Measurements from ENCODE around the gene SCAPER.

The SCAPER gene

DNA sequence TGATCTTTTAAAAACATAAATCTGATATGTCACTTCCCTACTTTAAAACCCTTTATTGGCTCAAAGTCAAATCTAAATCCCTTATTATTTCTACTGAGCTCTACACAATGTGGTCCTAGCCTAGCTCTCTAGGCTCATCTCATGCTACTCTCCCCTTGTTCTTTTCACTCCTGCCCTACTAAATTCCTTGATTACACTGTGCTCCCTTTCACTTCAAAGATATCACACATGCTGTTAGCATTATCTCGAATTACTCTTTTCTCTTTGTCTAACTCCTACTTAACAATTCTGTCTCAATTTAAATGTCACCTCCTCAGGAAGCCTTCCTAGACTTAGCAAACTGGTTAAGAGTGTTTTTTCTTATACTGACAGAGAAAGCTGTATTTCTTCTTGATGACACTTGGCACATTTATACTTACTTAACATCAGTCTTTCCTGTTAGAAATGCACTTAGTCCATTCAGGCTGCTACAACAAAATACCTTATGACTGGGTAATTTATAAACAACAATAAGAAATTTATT lies 102.0 kb downstream of the SCAPER start:
- TF ChIP-seq, protein P1, sequence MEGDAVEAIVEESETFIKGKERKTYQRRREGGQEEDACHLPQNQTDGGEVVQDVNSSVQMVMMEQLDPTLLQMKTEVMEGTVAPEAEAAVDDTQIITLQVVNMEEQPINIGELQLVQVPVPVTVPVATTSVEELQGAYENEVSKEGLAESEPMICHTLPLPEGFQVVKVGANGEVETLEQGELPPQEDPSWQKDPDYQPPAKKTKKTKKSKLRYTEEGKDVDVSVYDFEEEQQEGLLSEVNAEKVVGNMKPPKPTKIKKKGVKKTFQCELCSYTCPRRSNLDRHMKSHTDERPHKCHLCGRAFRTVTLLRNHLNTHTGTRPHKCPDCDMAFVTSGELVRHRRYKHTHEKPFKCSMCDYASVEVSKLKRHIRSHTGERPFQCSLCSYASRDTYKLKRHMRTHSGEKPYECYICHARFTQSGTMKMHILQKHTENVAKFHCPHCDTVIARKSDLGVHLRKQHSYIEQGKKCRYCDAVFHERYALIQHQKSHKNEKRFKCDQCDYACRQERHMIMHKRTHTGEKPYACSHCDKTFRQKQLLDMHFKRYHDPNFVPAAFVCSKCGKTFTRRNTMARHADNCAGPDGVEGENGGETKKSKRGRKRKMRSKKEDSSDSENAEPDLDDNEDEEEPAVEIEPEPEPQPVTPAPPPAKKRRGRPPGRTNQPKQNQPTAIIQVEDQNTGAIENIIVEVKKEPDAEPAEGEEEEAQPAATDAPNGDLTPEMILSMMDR (IDR thresholded peaks at IDR 0.05; ENCODE audit: control extremely low read depth, extremely low read depth, low read depth, missing control alignments), result no peak
- POLR2A ChIA-PET, result no interaction called here
- CTCF ChIA-PET, result interaction anchor here (0.9 to 1.2 kb wide), 3 partner anchors 11 to 63 kb away, joined by 3 read pairs; no protein-coding TSS in a partner anchor
- DNase-seq (ENCODE audit: extremely low spot score), result no peak

DNA sequence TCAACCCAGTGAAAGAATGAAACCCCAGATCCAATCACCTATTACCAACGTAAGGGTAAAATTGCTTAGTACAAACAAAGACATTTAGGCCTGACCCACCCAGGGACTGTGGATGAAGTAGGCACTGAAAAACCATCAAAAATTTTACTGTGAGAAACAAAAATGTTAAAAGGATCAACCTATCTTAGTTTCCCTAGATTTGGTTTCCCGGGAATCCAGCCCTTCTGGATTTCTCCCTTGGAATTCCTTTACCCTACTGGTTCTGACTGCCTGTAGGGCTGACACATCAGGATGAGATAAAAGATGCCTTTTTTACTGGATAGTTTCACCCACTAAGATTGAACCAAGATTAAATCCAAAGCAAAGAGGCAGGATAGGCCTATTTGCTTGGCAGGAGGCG lies 102.7 kb downstream of the SCAPER start:
- TF ChIP-seq, protein P1 (IDR thresholded peaks at IDR 0.05; ENCODE audit: control extremely low read depth, extremely low read depth, low read depth, missing control alignments), result no peak
- CTCF ChIA-PET, result interaction anchor here (1.0 kb wide), 1 partner anchor 10 kb away, joined by 3 read pairs; no protein-coding TSS in a partner anchor
- DNase-seq (ENCODE audit: extremely low spot score), result no peak
- POLR2A ChIA-PET, result no interaction called here

DNA sequence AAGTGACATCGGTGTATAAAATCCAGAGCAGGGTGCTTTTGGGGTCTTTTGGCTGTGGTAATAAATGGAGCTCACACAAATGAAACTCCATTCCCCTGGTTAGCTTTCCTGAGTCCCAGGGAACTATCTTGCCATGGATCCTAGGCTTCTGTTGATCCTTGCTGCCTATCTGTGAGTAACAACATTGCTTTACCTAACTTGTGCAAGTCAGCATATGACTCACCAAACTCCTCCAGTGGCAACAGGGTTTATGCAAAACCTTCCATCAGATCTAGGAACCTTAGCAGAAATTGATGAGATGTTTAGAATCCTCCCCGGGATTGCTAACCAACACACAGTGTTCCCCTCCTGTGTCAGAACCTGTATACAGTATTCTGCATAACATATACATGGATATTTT lies 105.4 kb downstream of the SCAPER start:
- POLR2A ChIA-PET, result no interaction called here
- CTCF ChIA-PET, result no interaction called here
- TF ChIP-seq, protein P1 (IDR thresholded peaks at IDR 0.05; ENCODE audit: control extremely low read depth, extremely low read depth, low read depth, missing control alignments), result no peak
- no peak for DNase-seq (ENCODE audit: extremely low spot score)

DNA sequence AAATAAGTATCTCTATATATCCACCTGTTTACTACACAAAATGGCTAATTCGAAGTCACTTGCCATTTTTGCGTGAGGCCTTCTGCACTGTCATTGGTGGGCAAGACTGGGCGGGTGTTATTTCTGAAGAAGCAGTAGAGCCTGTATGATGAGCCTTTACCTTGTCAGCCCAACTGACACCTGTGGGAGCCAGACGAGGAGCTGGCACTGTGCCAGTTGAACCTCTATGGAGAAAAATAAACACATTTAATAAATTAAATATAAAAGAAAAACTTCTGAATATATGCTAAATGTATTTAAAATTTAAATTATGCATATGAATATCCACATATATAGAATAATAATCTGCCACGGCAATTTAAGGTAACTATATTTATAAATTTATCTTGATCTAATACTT lies 109.9 kb downstream of the SCAPER start:
- no peak for DNase-seq (ENCODE audit: extremely low spot score)
- POLR2A ChIA-PET, result no interaction called here
- TF ChIP-seq, protein P1 (IDR thresholded peaks at IDR 0.05; ENCODE audit: control extremely low read depth, extremely low read depth, low read depth, missing control alignments), result no peak
- CTCF ChIA-PET, result no interaction called here

DNA sequence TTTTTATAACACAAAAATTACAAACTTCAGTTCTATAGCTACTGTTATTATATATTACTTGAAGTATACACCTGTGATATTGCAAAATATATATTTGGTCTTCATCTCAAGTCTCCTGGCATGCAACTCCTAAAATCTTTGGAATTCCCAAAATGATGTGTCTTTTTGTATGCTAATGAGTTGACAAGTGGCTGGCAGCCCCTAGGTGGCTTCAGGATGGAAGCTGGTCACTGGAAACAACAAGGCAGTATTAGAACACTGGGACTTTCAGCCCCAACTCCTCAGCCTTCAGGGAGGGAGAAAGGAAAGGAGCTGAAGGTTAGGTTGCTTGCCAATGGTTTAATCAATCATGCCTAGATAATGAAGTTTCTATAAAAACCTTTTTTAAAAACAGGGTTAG lies 112.0 kb downstream of the SCAPER start:
- DNase-seq (ENCODE audit: extremely low spot score), result no peak
- CTCF ChIA-PET, result interaction anchor here (1.0 to 1.2 kb wide), 2 partner anchors 16 to 159 kb away, joined by 3 to 4 read pairs; no protein-coding TSS in a partner anchor

DNA sequence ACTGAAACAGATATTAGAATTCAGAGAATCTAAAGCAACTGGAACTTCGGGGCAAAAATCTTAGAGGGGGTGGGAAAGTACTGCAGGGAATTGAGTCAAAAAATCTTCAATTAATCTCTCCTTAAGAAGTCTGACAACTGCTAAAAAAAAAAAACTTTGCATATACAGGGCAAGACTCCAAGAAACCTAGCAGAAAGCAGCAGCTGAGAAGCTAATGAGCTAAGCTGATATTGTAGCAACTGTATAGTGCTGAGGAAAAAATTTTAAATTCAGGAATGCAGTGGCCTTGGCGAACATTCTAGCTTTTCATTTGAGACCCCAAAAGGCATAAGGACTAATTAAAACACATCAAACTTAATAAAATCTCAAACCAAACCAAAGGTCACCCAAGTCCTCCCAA lies 113.6 kb downstream of the SCAPER start:
- ChIA-PET POLR2A (no interaction called here), CTCF (interaction anchor here (1.2 kb wide), 1 partner anchor 11 kb away, joined by 3 read pairs; no protein-coding TSS in a partner anchor)
- TF ChIP-seq, protein P1 (IDR thresholded peaks at IDR 0.05; ENCODE audit: control extremely low read depth, extremely low read depth, low read depth, missing control alignments), result no peak
- no peak for DNase-seq (ENCODE audit: extremely low spot score)

More for the DNA sequence above, 112.0 kb downstream of the SCAPER start:
- TF ChIP-seq, protein P1 (IDR thresholded peaks at IDR 0.05; ENCODE audit: control extremely low read depth, extremely low read depth, low read depth, missing control alignments), result no peak
- POLR2A ChIA-PET, result no interaction called here
